HG02970 (cell line): Measurements from ENCODE around the gene COL6A5.
"Not testable (repeated sequence)": the region's sequence is repeated elsewhere in the genome, so short reads cannot be mapped to it uniquely, and the experiment has no call there.

Experiments used
- ATAC-seq: cut with Tn5 transposase; IDR thresholded peaks from one replicate; pipeline ENCODE4 v1.9.1; 2021; ENCODE audit warnings: mild to moderate bottlenecking, moderate library complexity, moderate number of reproducible peaks; ENCODE audit not compliant: unreplicated experiment, low FRiP score

Gene COL6A5

DNA sequence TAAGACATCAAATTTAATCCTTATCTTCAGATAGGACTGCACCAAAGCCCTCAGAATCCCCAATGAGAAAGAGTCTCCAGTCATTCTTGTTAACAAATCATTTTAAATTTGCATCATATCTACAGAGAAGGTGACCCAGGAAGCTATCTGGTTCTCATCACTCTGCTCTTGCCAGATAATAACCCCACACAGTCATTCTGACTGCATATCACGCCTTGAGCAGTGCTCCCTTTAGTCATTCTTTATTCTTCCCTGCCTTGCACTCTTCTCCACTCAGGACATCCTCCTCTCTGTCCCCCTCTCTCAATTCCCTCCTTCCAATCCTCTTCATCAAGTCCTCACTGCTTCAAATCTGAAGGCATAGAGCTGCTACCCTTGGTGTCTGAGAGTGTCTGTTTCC is 87.8 kb downstream of the COL6A5 start:
- ATAC-seq: no peak

DNA sequence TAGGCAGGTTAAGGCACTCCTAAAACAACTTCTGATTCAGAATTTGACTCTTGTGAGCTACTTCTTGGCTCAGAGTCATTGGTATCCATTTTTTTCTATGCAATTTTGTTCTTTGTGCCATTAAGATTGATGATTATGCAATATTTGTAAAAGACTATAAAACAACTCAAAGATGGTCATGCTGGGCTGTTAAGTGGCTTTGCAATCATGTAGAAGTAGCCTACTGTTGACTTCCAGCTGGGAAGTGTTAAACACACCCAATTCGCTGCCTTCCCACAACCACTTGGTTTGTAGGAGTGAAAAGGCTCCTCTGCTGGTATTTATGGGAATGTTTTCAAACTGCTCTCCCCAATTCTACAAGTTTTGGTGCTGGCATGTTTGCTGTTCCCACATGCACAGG is 96.8 kb downstream of the COL6A5 start:
- no peak for ATAC-seq

DNA sequence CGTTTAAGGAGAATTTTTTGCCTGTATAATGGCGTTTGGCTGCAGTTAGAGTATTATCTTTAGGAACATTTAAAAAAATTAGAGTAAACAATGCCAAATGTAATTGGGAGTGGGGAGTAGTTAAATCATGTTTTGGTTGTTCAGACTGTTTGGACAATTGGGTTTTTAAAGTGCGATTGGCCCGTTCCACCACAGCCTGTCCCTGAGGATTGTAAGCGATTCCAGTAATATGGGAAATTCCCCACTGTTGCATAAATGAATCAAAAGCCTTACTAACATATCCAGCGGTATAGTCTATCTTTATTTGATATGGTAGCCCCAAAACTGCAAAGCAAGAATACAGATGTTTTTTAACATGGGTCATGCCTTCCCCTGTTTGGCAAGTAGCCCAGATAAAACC is 101.4 kb downstream of the COL6A5 start:
- not testable (repeated sequence) for ATAC-seq

DNA sequence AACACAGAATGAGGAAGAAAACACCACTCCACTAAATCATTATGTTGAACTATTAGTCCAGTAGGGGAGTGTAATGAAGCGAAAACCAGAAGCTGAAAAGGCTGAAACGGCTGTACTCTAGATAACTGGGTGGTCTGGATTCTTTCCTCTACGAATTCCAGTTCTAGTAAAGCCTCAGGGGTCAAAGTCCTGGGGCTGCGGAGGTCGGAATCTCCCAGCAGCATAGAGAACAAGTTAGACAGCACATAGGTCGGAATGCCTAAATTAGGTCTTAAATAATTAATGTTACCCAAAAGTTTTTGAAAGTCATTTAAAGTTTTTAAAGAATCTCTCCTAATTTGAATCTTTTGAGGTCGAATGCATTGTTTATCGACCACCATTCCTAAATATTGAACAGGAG is 102.7 kb downstream of the COL6A5 start:
- not testable (repeated sequence) for ATAC-seq

DNA sequence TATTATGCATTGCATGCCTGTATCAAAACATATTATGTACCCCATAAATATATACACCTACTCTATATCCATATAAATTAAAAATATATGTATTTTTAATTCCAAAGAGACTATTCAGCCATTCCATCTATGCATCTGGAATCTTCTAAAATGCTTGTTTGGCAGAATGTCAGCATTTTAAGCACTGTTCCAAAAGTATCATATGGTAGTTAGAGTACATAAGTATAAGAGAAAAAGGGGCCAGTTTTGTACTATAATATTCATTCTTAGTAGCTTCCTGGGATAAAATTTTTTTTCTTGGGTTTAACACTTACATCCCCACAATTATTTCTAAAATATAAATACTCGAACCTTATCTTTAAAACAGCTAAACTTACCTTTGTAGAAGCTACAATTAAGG is 111.1 kb downstream of the COL6A5 start:
- ATAC-seq: no peak

DNA sequence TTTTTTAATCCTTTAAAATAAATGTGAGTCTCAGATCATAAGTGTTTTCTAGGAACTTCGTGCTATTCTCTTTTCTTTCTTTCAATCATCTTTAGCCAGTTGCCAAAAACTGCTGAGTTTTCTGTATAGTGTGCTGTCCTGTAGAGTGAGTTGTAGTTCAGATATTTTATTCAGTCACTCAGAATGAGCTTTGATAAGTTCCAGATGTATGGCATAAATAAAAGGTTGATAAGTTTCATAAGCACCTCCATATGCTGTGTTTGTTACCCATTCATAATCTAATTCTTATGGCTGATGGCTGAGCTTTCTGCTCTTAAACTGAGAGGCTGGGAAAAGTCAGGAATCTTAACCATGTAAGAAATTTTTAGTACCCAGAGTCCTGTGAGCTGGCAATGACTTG is 112.2 kb downstream of the COL6A5 start:
- ATAC-seq: no peak

DNA sequence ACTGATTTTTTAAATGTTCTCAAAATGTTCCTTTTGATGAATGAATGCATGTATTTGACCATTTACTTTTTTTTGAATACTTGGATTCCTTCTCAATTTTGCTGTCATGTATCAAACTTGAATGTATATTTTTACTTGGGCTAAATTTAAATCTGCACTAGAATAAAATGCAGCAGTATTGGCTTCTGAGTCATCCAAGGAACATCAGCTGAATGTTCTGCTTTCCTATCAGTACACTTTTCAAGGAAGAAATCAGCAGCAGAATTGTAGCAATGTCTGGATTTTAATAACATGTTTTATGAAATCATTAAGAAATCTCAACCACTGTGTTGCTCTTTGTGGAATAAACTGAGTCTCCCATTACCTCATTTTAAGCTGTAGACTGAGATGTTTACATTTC is 114.5 kb downstream of the COL6A5 start:
- ATAC-seq: no peak

DNA sequence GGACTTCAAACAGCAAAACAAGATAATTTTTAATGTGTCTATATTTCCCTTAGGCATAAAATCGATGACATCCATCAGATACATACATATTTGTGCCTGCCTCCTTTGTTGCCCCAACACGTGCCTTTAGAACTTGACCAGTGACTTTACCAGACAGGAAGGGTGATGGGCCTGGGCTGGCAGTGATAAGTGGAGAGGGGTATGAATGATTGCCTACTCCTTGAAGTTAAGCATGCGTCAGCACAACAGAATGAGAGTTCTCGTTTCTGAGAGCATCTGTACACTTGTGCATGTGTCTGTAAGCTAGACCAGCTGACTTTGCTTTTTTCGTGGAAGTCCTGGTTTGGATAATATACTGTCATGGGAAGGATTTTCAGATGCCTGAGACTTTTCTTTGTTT is 116.6 kb downstream of the COL6A5 start:
- ATAC-seq: no peak

DNA sequence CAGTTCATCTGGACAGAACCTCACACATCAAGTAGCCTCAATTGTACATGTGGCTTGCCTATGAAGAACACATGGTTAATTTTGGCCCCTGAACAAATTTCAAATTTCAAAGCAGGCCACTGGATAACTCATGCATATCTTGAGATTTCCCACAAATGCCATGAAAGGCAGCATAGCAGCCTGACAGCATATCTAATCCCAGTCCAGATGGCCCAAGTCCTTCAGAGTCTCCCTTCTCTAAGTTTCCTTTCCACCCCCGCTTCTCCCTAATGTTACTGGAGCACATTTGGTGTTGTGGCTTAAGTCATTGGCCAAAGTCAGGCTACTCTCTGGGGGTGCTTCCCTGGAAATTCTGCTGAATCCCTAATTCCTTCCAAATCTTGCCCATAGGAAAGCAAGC is 117.7 kb downstream of the COL6A5 start:
- ATAC-seq: no peak

DNA sequence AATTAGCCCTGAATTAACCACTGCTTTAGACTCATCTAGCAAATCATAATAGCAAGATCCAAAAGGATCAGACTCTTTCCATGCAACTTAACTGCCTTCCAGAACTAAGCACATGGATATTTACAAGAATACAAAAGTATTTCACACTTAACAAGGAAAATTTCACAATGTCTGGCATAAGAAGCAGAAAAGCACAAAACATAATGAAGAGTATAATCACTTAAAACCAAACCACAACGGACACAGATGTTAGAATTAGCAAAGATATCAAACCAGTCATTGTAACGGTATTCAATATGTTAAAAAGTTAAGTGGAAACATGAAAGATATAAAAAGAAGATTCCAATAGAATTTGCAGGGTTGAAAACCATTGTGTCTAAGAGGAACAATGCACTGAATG is 120.0 kb downstream of the COL6A5 start:
- ATAC-seq: no peak

DNA sequence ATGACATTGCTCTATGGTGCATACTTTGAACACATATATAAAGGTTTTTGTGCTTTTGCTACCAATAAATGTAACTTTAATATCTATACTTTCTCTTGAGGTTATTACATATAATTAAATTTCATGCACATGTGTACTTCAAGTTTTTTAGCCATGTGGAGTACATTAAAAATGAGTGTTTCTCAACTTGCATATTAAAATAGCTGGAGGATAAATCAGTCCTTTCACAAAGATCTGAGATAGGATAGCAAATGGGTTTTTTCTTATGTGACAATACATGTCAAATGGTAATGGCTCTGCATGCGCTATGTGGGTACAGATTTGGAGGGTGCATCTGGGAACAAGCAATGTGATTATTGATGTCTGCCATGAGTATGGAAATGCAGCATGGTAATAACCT is 122.8 kb downstream of the COL6A5 start:
- no peak for ATAC-seq

DNA sequence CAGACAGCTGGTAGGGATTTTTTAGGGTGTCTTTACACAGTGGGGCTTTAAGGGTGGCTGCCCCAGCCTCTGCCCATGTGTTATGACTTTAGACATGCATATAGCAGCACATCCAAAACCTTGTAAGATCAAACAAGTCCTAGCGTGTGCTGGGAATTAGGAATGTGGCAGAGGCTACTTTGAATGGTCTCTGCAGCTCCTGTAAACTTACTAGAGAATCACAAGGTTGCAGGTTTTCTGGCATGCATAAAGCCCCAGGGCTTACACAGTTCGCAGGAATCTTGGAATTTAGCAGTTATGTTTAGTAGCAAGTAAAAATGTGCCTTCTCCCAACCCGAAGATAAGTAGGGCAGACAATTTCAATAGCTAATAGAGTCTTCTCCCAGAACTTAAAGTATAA is 124.7 kb downstream of the COL6A5 start:
- ATAC-seq: no peak

DNA sequence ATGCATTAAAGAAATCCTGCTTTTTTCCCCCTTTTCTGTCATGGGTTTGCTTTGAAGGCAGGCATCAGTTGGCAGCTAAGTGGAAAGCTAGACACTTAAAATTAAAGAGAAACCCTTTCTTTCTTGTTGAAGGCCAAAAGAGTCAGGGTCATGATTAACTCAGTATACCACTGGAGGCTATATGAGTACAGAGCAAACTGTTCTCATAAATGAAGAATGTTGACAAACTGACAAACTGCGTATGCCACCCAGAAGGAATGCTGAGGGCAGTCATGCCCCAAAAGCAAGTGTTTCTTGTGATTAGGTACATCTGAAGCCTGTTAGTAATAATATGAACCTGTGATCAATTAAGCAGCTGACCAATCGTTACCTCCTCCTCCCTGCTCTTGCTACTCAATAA is 127.9 kb downstream of the COL6A5 start:
- ATAC-seq: no peak

DNA sequence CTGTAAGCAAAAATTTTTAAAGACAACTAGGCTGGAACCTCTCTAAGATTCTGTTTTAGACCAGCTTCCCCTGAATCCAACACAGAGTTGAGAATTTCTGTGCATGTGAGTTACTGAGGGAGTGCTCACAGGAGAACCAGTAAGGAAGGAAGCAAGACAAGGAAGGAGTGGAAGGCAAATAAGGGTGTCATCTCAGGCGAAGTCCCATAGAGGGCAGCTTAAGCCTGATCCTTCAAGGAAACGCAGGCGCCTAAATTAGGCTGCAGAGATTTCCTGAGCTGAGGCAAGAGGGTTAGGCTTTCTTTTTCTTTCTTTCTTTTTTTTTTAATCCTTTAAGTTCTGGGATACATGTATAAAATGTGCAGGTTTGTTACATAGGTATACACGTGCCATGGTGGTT is 135.3 kb downstream of the COL6A5 start:
- no peak for ATAC-seq

DNA sequence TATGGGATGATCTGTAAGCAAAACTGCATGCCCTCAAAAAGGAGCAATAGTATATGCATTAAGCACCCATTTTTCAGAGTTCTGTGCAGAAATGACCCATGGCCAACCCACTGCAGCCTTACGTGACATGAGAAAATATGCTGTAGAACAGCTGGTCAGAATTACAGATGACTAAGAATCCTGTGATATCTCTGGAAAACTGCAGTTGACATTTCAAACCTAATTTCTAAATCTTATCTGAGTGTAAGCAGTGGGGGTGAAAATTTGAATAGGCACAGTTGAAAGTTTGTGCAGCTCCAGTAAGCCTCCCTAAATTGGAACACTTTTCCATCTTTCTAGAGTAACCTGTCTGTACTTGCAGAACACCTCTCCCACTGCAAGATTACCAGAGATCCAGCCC is 142.8 kb downstream of the COL6A5 start:
- ATAC-seq: no peak

DNA sequence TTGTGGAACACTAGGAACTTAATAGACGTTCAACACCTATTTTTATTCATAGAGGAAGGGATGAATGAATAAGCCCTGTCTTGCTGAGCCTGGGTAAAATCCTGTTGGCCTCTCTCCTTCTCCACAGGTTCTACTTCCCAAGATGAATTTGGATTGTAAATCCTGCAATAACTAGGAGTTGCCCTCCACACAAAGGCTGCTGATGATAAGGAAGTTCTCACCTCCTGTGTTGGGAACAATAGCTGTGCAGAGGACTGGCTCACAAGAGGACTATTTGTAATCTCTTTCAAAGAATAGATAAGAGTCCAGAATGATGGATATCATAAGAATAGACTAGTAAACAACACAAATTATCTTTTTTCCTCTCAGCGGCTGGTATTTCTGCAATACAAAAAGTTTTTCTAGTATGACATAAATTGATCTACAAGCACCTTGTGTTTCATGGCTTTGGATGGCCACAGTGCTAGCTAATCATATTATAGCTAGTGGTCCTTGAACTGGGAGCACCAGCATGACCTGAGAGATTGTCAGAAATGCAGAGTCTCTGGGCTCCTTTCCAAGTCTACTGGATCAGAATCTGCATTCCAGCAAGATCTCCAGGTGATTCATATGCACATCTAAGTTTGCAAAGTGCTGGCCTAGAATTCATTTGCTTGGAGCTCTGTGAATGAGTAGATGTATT is 143.4 kb downstream of the COL6A5 start:
- ATAC-seq: no peak

DNA sequence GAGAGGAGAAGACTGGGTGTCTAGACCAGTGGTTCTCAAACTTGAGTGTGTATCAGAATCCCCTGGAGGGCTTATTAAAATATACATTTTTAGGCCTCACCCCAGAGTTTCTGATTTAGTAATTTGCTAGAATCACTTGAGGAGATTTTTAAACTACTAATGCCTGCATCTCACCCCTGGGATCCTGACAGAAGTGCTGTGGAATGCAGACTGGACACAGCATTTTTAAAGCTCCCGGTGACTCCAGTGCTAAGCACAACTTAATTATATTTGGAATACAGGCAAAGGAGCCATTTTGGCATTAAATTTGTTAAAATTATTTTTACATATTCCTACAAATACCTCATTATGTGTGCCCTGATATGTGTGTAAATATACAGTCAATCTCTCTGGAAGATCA is 144.8 kb downstream of the COL6A5 start:
- no peak for ATAC-seq

DNA sequence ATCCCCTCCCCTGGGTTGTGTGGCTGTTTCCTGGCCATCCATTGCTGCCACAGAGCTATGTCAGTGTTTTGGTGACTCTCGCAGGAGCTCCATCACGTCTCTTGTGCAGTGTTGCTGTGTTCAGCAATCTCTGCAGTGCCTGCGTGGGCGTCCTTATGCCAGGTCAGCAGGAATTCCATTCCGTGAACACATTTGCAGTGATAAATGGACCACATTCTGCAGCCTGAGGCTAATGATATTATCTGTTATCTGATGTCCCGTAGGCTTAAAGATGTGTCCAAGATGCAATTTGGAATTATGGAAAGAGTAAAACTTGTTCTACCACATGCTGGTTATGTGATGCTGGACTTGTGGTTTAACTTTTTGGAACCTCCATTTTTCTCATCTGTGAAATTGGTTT is 146.0 kb downstream of the COL6A5 start:
- ATAC-seq: no peak

DNA sequence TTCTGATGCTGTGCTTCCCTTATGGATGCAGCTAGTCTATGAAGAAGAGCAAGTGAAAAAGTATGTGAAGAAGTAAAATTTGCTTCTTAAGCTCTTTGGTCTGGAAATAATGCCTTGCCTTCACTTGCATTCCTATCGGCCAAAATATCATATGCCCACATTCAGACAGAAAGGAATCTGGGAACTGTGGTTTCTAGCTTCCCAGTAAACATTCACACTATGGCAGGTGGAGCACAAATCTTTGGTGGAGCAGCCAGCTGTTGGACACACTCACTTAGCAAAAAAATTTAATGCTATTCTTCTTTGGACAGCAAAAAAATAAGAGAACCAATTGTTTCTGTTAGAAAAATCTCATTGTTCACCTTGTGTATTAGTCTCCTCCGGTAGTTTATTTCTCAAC is 159.2 kb downstream of the COL6A5 start:
- ATAC-seq: no peak

DNA sequence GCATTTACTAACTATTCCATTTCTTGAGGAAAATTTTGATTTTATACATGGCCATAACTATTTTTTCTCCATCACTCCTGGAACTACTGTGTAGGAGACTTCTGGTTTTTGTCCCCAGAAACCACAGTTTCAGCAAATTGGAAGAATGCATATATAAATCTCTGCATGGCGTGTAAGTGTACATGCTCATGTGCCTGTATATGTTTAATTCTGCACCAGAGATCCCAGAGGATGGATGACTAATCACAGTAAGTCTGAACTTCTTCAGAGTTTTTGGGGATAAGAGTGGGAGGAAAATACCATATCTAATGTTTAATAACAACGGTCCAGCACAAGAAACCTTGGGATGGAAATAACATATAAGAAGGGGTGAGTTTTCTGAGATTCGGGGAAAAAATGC is 160.6 kb downstream of the COL6A5 start:
- no peak for ATAC-seq

DNA sequence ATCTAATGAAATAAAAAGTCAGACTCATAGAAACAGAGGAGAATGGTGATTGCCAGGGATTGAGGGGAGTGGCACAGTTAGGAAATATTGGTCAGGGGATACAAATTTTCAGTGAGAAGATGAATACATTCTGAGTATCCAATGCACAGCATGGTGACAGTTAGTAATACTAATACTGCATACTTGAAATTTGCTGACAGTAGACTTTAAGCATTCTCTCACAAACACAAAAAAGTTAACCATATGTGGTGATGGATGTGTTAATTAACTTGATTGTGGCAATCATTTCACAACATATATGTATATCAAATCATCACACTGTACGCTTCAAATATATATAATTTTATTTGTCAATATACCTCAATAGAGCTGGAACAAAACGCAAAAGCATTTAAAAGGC is 162.3 kb downstream of the COL6A5 start:
- no peak for ATAC-seq

DNA sequence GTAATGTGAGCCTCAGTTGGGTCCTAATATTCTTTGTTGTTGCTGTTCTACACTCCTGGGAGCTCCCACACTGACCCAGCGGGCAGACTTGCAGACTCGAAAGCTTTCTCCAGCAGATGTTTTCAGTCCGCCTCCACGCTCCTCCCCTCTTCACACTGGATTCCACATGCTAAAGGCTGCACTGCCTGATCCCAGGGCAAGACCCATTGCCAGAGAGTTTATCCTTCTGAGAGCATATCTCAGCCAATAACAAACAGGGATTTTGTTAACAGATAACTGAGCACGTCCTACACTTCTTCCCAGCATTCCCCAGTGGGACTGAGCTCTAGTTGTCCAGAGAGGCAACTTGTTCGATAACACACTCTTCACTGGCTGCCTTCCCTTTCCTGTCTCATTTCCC is 163.5 kb downstream of the COL6A5 start:
- no peak for ATAC-seq

DNA sequence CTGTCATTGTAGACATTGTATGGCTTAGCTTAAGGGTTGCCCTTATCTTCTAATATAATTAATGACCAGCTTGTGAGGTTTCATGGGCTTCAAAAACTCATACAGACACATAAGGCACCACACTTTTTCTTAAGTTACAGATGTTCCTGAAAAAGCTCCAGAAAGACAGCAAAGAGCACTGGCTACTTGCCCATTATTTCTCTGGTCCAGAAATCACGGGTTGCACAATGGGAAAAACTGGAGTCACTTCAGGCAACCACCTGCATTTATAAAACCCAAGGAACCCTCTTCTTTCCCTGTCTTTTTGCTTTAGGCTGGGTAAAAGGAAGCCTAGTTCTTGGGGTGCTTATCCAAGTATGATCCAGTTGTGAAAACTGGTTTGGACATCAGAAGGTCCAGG is 169.2 kb downstream of the COL6A5 start:
- no peak for ATAC-seq
